NCI-H2081 (cell line): ENCODE results near the gene DMWD.

Source experiments
- DNase-seq, 2 experiments: peaks; one replicate each; lab custom pipeline; 2025; lab: John Stamatoyannopoulos, UW

Gene DMWD, protein sequence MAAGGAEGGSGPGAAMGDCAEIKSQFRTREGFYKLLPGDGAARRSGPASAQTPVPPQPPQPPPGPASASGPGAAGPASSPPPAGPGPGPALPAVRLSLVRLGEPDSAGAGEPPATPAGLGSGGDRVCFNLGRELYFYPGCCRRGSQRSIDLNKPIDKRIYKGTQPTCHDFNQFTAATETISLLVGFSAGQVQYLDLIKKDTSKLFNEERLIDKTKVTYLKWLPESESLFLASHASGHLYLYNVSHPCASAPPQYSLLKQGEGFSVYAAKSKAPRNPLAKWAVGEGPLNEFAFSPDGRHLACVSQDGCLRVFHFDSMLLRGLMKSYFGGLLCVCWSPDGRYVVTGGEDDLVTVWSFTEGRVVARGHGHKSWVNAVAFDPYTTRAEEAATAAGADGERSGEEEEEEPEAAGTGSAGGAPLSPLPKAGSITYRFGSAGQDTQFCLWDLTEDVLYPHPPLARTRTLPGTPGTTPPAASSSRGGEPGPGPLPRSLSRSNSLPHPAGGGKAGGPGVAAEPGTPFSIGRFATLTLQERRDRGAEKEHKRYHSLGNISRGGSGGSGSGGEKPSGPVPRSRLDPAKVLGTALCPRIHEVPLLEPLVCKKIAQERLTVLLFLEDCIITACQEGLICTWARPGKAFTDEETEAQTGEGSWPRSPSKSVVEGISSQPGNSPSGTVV

DNA sequence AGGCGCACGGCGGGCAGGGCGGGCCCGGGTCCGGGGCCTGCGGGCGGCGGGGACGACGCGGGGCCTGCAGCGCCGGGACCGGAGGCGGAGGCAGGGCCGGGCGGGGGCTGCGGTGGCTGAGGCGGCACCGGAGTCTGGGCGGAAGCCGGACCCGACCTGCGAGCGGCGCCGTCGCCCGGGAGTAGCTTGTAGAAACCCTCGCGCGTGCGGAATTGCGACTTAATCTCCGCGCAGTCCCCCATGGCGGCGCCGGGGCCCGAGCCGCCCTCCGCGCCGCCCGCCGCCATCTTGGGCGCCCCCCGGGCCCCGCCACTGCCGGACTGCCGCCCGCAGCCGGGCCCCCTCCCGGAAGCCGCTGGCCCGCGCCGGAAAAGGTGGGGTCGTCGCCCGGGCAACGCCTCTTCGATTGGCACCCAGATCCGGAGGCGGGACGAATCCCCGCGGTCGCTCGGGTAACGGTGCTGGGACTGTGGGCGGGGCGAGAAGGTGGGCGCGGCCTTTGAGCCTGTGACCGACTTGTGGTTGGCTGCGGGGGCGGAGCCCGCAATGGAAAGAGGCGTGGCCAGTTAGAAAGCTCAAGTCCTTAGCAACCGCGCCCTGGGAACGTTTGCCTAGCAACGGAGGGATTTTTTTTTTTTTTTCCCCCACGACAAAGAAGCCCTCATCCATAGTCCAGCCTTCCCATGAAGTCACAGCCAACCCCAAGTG is at the start of gene DMWD:
DMWD (minus strand) TSS at position 376 of the 708 bp plus-strand sequence; CDS start at position 287, 89 bp downstream.
- peak; percentile 97 to 98 for DNase-seq

DNA sequence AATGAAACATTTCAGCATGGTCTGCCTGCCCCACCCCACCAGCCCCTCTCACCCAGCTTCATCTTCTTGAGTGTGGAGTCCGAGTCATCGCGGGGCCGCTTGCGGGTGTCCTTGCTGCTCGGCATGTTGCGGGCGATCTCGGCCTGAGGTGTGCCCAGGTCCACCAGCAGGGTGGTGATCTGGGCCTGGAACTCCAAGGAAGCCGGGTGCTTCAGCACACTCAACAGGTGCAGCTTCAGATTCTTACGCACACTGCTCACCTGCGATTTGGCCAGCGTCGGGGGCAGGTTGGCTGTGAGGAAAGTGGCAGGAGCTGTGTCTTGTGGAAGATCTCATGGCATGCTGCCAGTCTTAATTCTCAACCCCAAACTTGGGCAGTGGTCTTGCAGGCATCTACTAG is 49.6 kb upstream of the DMWD start:
- DNase-seq, result no peak

DNA sequence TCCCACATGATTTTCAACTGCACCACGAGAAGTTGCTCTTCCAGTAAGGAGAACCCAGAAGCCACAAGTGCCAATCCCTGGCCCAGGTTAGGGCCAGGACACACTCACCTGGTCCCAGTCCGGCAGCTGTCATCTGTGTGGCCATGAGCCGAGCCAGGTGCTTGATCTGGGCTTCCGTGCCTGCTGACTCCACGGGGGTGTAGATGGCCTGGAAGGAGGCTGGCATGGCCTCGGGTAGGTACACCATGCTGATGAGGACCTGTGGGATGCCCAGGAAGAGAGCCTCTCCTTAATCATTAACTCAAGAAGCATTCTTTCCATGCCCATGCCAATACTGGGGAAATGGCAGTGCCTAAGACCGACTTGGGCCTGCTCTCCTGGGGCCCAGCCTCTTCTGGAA is 42.3 kb upstream of the DMWD start:
- no peak for DNase-seq

DNA sequence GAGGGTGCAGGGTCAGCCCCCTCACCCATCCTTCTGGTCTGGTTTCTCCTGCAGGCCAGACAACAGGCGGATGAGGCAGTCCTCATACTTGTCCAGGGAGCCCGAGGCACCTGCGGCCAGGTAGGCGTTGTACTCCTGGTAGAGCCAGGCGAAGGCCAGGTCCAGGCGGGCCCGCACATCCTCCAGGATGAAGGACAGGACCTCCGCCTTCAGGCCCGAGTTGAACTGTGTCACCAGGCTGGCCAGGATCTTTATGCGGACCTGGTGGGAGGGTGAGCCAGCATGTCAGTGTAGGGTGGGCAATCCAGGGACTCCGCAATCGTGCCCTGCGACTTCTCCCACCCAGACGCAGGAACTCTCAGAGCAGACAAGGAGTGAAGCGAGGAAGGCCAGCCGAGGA is 36.3 kb upstream of the DMWD start:
- DNase-seq, result no peak

DNA sequence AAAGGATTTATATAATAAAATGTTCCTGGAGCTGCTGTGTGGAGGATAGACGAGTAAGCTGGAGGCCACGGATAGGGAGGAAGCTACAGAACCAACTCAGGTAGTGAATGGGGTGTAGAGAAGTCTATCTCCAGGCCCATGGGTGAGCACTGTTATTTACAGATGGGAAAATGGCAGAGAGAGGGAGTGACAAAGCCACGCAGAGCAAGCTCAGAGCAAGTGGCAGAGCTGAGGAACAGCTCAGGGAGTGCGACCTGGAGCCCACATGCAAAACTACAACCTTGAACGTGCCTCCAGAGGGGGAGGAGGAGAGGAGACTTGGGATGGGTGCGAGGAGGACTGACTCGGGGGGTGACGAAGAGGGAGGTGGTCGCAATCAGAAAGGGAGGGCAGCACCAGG is 35.9 kb upstream of the DMWD start:
- DNase-seq, result no peak

DNA sequence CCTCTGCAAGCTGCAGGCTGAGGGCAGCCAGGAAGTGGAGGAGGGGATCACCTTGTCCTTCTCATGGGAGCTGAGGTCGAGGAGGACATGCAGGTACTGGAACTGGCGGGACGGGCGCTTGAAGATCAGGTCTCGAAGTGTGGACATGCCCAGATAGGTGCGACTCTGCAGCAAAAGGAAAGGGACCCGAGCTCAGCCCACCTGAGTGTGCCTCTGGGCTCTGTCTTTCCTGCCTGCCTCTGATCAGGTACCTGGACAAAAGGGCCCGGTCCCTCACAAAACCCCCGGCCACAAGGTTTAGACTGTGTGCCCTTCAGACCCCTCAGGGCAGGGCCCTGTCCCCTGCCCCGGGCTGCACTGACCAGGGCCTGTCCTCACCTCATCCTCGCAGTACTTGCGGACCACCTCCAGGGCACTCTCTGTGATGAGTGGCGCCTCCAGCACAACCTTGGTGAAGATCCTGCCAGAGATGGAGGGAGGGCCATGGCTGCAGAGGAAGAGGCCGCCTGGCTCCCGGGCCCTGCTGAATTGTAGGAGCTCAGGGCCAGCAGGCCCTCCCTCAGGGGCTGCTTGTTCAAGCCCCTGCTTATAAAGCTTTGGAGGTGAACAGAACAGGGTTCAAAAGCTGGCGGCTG is 34.9 kb upstream of the DMWD start:
- DNase-seq, result no peak

DNA sequence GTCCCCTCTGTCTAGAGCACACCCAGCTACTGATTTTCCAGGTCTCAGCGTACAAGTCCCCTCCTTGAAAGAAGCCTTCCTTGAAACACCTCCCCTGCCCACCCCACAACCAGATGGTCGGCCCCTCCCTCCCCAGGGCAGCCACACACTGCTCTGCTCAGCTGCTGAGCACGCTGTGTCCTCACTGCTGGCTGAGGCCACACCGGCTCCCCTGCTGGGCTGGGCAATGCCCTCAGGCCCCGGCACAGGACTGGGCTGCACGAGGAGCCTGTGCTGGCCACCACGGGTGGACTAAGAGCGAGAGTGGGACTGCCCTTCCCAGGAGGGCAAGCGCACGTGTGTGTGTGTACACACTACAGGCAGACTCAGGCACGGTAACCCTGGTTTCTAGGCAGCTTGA is 34.3 kb upstream of the DMWD start:
- no peak for DNase-seq

DNA sequence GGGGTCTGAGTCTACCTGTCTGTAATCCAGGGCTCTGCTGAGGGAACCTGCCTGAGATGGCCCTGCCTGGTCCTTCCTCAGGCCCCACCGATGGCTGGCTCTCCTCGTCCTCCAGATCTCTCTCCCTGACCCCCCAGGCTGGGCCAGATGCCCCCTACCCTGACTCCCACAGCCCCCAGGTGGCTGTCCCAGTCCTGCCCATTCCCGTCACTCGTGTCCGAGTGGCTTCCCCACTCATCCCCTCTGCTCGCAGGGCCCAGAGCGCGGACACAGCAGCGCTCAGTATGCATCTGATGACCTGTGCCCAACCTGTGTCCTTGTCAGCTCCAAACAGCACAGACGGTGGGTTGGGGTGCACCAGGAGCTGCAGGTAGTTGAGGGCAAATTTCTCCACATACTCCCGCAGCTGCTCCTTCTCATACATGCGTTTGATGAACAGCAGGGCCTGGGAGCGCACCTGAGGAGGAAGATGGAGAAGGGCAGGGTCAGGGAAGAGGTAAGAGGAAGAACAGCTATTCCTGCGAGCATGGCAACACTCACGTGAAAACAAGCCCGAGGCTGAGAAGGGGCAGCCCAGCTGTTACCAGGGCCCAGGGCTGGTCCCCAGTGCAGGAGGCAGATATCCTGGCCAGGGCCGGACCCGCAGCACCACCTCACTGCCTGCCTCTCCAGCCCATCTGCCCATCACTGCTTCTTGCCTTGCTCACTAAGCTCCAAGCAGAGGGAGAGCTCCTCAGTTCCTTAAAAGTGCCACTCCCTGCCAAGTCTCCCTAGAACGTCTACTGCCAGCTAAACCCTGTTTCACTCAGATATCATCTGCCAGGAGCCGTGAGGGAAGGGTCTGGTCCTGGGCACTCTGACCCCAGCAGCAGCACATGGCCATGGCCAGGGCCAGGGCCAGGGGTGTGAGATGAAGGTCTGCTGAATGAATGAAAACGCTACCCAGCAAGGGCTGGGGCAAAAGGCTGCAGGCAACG is 33.6 kb upstream of the DMWD start:
- DNase-seq, result no peak

DNA sequence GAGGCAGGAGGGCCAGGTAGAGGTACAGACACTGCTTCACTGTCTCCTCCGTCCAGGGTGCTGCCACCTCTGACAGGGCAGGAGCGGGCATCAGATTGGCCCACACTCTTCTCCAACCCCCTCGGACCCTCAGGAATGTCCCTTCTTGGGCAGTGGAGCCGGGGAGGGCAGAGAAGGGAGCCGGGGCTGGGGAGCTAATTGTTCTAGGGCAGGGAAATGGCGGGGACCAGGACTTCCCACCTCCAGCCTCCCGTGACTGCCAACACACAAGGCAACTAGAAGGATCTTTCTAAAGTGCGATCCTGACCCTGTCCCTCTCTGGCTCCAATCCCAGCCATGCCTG is 32.6 kb upstream of the DMWD start:
- DNase-seq, result no peak

DNA sequence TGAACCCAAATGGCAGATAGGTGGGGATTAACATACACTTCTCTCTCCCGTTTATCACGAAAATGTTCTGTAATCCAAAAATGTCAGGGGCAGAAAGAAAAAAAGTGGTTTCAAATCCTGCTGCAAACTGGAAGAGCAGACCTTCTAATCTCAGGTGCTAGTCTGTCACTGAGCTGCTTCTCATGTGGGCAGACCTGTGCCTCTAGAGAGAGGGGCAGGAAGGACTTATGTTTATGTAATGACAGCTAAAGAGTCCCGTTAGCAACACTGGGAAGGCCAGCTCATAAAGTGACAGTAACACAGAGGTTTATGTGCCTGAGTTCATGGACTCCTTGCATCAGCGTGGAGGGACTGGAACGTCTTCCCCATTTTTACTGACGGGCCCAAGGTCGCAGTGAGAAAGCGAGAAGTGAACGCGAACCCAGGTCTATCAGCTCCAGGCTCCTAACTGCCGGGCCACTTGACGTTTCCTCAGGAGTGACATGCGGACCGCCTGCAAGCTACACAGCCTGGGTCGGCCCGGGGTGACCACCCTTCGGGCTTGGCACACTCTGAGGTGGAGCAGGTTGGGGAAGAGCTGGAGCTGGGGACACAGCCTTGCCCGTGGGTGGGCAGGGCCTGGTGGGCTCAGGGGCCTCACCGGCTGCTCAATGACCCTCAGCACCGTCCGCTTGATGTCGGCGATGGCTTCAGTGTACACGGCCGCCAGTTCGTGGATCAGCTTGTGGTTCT is 32.1 kb upstream of the DMWD start:
- no peak for DNase-seq

DNA sequence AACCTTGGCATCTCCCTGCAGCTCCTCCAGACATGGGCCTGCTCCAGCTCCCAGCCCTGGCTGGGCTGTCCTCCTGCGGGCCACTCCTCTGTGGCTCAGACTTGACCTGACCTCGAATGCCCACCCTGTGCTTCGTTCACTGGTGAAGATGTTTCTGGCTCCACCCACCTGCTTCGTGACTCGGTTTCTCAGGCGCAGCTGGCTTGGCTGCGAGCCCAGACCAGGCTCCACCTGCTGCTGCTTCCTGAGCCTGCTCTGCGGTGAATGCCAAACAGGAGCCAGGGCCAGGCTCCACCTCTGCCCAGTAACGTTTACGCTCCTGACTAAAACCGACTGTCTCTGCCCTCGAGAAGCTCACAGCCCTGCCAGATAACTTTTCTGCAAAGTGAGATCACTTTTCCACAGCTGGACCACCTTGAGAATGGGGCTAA is 31.4 kb upstream of the DMWD start:
- DNase-seq, result peak; percentile 56 to 76

DNA sequence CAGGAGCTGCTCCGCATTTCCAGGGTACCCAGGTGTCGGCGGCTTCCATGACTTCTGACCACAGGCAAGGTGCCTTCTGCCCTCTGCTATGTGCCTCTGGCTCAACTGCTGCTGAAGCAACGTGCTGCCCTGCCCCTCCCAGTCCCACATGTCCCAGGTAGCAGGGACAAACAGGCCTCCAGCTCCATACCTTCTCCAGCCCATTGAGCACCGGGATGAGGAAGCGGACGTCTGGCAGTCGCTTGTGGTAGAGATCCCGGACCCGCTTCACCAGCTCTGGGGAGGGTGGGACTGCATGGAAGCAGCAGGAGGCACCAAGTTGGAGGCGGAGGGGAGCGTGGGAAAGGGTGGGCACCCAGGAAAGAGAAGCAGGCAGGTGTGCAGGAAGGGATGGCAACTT is 30.5 kb upstream of the DMWD start:
- no peak for DNase-seq

DNA sequence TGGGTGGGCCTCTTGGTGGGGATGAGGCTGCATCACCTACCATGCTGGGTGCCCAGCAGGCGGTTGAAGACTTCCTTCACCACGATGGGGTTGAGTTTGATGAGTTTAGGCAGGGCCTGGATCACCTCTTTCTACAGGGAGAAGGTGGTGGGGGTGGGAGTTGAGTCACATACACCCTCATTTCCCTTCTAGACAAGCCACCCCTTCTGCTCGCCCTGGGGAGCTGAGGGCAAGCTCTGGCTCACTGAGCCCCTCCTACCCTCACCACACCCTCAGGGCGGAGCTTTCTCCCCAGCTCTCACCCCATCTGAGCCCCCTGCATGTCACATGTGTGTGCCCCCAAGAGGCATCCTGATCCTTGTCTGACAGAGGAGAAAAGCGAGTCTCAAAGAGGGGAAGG is 30.1 kb upstream of the DMWD start:
- DNase-seq, result no peak

DNA sequence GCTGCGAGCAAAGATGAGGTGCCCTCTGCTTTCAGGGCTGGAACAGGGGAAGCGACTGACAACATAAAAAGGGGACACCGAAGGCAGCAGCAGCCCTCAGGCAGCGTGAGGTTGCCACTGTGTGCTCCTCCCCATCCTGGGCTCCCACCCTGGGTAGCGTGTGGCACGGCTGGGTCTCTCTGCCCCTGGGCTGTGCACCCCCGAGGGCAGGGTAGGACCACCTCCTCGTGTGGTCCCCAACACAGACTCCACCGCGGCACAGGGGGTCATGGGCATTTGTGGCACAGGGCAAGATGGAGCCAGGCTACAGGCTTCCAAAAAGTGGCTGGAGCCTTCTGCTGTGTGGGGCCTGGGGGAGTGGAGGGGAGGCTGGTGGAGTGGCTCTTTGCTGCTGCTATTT is 28.9 kb upstream of the DMWD start:
- DNase-seq, result no peak

DNA sequence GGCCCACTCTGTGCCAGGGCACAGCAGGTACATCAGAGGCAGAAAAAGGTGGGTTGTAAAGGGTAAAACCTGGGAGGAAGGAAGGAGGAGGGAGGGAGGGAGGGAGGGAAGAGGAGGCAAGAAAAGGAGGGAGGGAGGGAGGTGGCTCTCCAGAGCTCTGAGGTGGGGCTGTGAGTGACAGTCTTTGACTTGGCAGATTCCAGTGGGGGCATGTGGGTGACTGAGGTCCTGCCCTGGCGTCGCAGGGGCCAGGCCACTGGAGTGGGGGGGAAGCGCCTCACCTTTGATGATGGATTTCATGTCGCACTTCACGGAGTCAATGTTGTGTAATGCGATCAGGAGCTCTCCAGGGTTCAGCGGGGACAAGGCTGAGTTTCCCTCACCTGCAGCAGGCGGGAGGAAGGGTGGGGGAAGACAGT is 28.5 kb upstream of the DMWD start:
- DNase-seq, result no peak

DNA sequence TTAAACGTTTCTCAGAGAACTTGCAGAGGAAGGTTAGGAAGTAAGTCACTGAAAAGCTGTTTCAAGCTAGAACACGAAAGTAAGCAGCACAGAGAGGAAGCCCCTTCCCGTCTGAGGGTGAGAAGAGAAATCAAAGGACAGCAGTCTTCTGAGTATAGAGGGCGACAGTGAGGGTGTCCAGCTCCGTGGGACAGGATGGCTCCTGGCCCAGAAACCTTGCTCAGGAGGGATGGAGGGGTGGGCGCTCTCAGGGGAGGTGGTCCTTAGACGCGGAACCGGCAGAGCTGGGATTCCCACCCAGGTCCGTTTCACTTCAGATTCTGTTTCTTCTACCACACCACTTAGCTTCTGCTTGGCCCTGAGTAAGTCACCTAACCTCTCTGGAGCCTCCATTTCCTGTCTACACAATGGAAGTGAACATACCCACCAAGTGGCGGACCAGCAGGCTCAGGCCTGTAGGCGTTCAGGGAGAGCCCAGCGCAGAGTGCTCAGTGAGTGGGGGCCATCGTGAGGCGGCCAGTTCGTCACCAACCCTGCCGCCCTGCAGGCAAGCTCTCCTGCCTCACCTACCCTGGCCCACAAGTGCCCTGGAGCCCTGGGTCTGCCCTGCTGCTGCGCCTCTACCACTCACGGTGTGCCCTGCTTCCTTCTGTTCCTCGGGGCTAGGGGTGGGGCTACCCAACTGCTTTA is 27.9 kb upstream of the DMWD start:
- DNase-seq, result no peak

DNA sequence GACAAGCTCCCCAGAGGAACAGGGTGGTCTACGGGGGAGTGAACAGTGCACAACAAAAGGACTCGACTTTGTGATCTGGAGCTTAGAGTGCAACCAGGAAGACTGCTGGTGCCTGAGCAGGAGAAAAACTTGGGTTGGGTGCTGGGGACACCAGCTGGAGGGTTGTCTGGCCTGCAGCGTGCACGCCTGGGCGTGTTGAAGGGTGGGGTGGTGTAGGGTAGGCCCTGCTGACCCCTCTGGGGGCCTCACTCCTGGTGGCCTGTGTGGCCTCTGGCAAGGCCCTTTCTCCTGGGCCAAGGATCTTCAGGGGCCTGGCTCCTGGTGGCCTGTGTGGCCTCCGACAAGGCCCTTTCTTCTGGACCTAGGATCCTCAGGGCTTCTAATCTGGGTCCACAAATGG is 27.1 kb upstream of the DMWD start:
- no peak for DNase-seq

DNA sequence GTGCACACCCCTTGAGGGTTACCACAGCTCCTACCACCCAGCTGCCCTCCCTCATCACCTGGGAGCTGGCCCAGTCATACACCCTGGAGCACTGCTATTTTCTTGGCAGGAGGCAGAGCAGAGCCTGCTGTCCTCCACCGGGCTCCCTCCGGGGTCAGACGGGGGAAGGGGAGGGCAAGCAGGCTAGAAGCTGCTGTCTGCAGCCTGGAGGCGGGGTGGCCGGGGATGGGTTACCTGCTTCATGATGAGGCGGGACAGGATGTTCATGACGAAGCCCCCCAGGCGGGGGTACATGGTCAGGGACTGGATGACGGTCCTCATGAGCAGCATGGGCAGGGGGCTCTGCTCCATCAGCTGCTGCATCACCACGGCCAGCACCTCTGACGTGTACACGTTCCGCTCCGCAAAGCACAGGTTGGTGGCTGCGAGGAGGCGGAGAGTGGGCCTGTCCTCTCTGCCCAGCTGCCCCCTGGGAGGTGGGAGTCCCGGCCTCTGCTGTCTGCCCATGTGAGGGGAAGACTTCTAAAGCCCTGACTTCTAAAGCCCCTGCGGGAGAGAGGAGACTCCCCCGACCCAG is 25.2 kb upstream of the DMWD start:
- peak in 1 of 2 experiments; percentile 18 for DNase-seq

DNA sequence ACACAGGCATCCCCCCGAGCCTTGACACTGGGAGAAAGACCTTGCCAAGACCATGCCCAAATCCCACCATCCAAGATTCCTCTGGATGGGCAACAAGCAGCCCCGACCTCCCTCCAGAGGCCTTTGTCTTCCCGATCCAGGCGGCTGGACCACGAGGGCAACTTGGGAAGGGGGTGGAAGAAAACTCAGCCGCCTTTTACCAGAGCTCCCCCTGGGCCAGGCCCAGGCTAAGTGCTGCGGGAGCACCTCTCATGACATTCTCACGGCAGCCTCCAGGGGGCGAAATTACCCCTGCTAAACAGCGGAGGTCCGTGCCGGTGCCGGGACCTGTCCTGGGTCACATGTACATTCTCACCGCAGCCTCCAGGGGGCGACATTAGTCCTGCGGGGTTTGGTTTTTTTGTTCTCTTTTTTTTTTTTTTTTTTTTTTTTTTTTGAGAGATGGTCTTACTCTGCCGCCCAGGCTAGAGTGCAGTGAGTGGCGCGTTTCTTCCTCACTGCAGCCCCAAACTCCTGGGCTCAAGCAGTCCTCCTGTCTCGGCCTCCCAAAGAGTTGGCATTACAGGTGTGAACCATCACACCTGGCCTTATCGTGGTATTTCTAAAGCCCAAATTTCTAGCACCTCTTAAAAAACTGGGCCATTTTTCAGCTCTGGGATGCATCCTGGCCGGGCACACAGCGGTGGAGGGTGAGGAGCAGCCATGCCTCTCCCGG is 24.5 kb upstream of the DMWD start:
- DNase-seq, result peak; percentile 56 to 78
